ENCODE data around the gene GOLGA6L24.
"Not testable (repeated sequence)": the region's sequence is repeated elsewhere in the genome, so short reads cannot be mapped to it uniquely, and the experiment has no call there.

The GOLGA6L24 gene, protein sequence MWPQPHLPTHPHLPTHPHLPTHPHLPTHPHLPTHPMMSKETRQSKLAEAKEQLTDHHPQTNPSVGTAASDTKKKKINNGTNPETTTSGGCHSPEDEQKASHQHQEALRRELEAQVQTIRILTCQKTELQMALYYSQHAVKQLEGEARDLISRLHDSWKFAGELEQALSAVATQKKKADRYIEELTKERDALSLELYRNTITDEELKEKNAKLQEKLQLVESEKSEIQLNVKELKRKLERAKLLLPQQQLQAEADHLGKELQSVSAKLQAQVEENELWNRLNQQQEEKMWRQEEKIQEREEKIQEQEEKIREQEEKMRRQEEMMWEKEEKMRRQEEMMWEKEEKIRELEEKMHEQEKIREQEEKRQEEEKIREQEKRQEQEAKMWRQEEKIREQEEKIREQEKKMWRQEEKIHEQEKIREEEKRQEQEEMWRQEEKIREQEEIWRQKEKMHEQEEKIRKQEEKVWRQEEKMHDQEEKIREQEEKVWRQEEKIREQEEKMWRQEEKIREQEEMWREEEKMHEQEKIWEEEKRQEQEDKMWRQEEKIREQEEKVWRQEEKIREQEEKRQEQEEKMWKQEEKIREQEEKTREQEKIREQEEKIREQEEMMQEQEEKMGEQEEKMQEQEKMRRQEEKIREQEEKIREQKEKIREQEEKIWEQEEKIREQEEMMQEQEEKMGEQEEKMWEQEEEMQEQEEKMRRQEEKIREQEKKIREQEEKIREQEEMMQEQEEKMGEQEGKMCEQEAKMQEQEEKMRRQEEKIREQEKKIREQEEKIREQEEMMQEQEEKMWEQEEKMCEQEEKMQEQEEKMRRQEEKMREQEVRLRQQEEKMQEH

GRCh38 chr15:28357984-28358383 lies at the start of gene GOLGA6L24:
Gene GOLGA6L24, minus strand, starts transcription at chr15:28358084. Its CDS starts 61 bp downstream, at chr15:28358023.
- not testable (repeated sequence) for DNase-seq (ENCODE audit: low read depth)

GRCh38 chr15:28402774-28403435 lies 45.0 kb upstream of the GOLGA6L24 start:
- not testable (repeated sequence) for DNase-seq (ENCODE audit: low read depth)

- DNase-seq (ENCODE audit: low read depth): not testable (repeated sequence)
Observed at GRCh38 chr15:28396022-28396421, 38.1 kb upstream of the GOLGA6L24 start.

GRCh38 chr15:28380053-28380452 lies 22.2 kb upstream of the GOLGA6L24 start:
- DNase-seq (ENCODE audit: low read depth): not testable (repeated sequence)

DNA sequence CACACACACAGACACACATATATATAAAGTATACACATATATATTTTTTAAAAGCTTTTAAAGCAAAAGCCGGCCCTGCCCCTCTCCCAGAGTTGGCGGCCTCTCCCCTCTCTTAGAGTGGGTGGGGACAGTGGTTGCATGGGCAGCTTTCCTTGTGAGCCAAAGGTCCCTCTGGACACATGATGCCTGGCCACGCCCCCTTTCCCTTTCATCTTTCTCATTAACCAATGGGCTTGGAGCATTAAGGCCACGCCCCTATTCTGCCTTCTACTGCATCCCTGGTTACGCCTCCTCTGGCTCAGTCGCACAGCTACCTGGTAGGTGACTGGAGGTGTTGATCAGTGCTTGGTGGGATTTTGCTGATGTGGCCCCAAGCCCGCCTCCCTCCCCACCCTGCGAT lies 20.5 kb upstream of the GOLGA6L24 start, which contains the start of gene GOLGA8F:
TSS of gene GOLGA8F (plus strand) at position 301 of the 400 bp plus-strand sequence. CDS start at position 399, 98 bp downstream.
- not testable (repeated sequence) for DNase-seq (ENCODE audit: low read depth)

DNA sequence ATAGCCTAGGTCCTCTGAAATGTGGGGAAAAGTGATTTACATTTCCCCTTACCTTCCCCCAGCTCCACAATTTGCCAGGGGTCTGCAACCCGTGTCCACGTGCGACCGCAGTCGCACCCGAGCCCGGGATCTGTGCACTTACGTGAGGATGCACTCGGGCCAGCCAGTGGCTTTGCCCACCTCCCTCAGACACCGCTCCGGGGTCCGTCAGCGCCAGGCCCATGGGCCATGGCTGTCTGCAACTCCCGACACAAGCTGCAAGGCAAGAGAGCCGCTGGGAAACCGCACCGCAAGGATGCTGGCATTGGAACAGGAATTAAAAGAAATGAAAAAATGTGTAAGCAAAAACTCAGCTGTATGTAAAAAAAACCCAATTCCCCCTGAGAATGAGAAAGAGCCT lies 7.6 kb upstream of the GOLGA6L24 start:
- not testable (repeated sequence) for DNase-seq (ENCODE audit: low read depth)

DNA sequence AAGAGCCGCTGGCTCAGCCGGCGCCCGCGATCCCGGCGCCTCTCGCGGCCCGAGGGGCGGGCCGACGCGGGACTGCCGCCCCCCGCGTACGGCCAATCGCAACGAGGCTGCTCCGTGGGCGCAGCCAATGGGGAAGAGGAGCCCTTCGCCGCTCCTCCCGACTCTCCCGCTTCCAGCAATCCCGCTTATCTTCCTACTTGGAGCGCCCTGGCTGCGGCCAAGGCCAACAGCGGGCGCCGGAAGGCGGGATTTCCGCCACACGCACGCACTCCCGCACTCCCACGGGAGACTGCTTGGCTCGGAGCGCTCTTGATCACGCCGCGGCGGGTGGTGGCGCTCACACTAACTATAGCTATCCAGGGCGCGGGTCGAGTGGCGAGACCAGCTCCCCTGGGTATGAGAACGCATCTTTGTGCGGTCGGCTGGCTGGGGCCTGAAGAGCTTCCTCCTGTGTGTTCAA lies 35.7 kb downstream of the GOLGA6L24 start, which contains the start of gene HERC2:
TSS of gene HERC2 (minus strand) at position 51 of the 460 bp plus-strand sequence. CDS start 746 bp downstream, outside the sequence.
- DNase-seq (ENCODE audit: low read depth): not testable (repeated sequence)

DNA sequence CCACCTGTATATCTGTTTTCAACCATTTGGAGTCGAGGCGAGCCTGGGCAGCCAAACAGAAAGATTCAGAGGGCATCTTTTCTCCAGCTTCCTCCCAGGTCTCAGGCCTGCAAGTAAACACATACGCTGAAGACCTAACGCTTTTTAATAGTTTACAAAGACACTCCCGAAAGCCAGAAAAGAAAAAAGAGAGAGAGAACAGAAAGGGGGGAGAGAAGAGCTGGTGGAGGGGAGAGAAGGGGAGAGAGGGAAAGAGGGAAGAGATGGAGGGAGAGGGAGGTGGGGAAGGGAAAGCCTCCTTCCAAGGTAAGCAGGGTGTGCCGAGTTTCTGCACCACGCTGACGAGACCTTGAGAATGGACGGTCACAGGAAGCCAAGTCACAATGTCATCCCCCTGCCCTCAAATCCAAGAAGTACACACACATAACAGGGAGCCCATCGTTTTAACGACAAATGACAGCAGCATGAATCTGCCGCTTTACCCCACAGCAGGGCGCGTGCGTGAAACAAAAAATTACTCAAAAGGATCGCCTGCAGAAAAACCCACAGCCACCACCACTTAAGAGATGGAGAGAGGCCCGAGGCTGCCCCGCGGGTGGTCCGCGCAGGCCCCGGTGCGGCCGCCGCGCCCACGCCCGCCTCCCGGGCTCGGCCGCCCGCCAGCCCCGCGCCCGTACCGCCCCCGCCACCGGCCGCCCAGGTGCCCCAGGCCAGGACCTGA lies 36.4 kb downstream of the GOLGA6L24 start:
- DNase-seq (ENCODE audit: low read depth): not testable (repeated sequence)

DNA sequence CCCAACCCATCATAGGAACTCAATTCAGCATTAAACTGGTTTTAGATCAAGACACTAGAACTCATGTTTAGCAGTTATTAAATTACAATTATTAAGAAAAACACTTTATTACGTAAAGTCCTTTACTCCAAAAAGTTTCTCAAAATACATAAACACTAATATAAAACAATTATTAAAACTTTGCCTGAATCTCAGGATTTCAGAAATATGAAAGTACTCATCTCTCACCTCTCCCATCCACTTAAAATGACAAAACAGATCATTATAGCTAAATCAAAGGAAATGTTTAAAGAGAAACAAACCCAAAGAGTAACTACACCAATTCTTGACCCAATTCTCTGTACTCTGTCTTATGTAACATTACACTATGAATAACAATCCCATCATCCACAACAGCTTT lies 38.2 kb downstream of the GOLGA6L24 start:
- DNase-seq (ENCODE audit: low read depth): not testable (repeated sequence)

- not testable (repeated sequence) for DNase-seq (ENCODE audit: low read depth)
Observed at GRCh38 chr15:28318828-28319227, 39.1 kb downstream of the GOLGA6L24 start.

DNA sequence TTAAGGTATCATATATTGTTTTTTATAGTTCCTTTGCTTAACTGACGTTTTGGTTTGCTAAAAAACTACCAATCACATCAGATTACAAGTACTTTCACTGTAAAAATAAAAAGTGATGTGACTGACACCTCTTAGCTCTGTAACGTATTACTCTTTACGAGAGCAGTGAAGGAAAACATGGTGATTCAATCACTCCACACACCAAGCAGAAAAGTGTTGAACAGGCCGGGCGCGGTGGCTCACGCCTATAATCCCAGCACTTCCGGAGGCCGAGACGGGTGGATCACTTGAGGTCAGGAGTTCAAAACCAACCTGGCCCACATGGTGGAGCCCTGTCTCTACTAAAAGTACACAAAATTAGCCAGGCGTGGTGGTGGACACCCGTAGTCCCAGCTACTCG lies 39.8 kb downstream of the GOLGA6L24 start:
- not testable (repeated sequence) for DNase-seq (ENCODE audit: low read depth)

- not testable (repeated sequence) for DNase-seq (ENCODE audit: low read depth)
Observed at GRCh38 chr15:28316958-28317357, 40.9 kb downstream of the GOLGA6L24 start.

- not testable (repeated sequence) for DNase-seq (ENCODE audit: low read depth)
Observed at GRCh38 chr15:28310454-28310853, 47.4 kb downstream of the GOLGA6L24 start.

DNA sequence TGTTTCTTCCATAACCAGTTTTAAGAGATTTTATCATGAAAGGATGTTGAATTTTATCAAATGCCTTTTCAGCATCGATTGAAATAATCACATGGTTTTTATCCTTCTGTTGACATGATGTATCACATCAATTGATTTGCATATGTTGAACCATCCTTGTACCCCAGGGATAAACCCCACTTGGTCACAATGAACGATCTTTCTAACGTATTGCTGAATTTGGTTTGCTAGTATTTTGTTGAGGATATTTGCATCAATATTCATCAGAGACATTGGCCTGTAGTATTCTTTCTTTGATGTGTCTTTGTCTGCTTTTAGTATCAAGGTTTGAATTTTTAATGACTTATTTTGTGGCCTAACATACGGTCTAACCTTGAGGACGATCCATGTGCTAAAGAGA lies 49.2 kb downstream of the GOLGA6L24 start:
- not testable (repeated sequence) for DNase-seq (ENCODE audit: low read depth)
